GM12878 (cell line): Measurements from ENCODE around the gene TMEM120B.

Source experiments
- CBX3 ChIP-seq: fragments of 200-600 bp; sonication (generic); IDR thresholded peaks from 2 replicates; pipeline ENCODE4 v1.6.1; 2016; ENCODE audit warnings: low read depth, borderline replicate concordance
- POLR2A ChIP-seq: IDR thresholded peaks from 2 replicates; pipeline ENCODE4 v1.6.1; 2011; ENCODE audit warnings: low read depth, mild to moderate bottlenecking, low read length
- TF ChIP-seq, protein P1 (sequence below), 3 experiments: IDR thresholded peaks in 2 of 3; conservative IDR thresholded peaks in 1 of 3; 2 replicates each; pipeline ENCODE4 v1.5.1; 2011; ENCODE audit warnings: low read depth in 3 of 3, low read length in 3 of 3, mild to moderate bottlenecking in 3 of 3, control low read depth in 2 of 3, moderate library complexity in 2 of 3, inconsistent platforms in 1 of 3, mixed read lengths in 1 of 3; ENCODE audit not compliant: control insufficient read depth in 2 of 3, insufficient read depth in 1 of 3; ENCODE audit errors: extremely low read depth in 1 of 3

DNA sequence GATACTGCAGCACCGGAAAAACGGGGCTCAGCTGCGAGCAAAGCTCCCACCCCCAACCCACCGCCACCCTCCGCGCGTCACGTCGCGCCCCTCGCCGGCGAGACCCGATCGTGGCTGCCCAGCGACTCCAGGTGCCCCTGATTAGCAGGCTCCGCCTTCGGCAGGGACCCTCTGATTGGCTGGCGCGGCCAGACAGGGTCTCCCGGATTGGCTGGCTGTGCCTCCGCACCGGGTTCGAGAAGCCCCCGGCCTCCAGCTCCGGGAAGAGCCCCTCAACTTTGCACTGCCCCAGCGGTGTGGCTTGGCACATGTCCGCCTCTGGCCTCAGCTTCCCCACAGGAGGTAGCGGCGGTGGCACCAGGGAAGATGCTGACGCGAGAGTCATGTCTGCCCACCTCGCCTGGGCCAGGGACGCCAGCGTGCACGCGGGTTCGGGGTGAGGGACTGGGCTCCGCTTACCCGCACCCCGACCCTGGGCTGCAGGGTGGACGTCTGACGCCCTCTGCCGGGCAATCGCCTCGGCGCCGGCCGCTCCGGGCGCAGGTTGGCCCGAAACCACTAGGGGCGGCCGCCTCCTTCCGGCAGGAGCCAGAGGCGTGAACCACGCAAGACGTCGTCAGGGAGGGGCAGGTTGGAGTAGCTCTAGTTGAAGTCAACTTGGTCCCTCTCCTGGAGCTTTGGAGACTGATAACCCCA, 81.4 kb downstream of the TMEM120B start:
- TF ChIP-seq, protein P1, sequence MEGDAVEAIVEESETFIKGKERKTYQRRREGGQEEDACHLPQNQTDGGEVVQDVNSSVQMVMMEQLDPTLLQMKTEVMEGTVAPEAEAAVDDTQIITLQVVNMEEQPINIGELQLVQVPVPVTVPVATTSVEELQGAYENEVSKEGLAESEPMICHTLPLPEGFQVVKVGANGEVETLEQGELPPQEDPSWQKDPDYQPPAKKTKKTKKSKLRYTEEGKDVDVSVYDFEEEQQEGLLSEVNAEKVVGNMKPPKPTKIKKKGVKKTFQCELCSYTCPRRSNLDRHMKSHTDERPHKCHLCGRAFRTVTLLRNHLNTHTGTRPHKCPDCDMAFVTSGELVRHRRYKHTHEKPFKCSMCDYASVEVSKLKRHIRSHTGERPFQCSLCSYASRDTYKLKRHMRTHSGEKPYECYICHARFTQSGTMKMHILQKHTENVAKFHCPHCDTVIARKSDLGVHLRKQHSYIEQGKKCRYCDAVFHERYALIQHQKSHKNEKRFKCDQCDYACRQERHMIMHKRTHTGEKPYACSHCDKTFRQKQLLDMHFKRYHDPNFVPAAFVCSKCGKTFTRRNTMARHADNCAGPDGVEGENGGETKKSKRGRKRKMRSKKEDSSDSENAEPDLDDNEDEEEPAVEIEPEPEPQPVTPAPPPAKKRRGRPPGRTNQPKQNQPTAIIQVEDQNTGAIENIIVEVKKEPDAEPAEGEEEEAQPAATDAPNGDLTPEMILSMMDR (IDR thresholded peaks at IDR 0.05 in 2 of 3, conservative IDR thresholded peaks at IDR 0.05 in 1 of 3; ENCODE audit: control insufficient read depth in 2 of 3, extremely low read depth in 1 of 3, insufficient read depth in 1 of 3, low read depth in 3 of 3, low read length in 3 of 3): peak; percentile 100; a peak in 5 of 6 replicates
- peak; percentile 73 for TF ChIP-seq POLR2A
- TF ChIP-seq CBX3: no peak
